WERI-Rb-1 (cell line): ENCODE data around the gene MYL11.

Source experiments
- DNase-seq: peaks from one replicate; pipeline ENCODE4 v3.0.0-alpha.2; 2020
- H3K27ac ChIP-seq: fragments of 250-450 bp; sonication (Bioruptor Pico); 2 replicates; pipeline ENCODE4 v1.5.1; 2020; ENCODE audit warnings: mild to moderate bottlenecking, moderate library complexity
- H3K27me3 ChIP-seq: fragments of 250-450 bp; sonication (Bioruptor Pico); 2 replicates; pipeline ENCODE4 v1.5.1; 2021; ENCODE audit warnings: mild to moderate bottlenecking, low read depth, moderate library complexity; ENCODE audit not compliant: insufficient read depth, severe bottlenecking
- H3K36me3 ChIP-seq: fragments of 250-450 bp; sonication (Bioruptor Pico); 2 replicates; pipeline ENCODE4 v1.5.1; 2020; ENCODE audit warnings: mild to moderate bottlenecking, moderate library complexity
- H3K4me3 ChIP-seq: 2 replicates; pipeline ENCODE4 v1.5.1; 2011; ENCODE audit warnings: low read depth, mild to moderate bottlenecking, control low read depth, low read length
- H3K9me3 ChIP-seq: fragments of 250-450 bp; sonication (Bioruptor Pico); 2 replicates; pipeline ENCODE4 v1.5.1; 2021; ENCODE audit warnings: mild to moderate bottlenecking, moderate library complexity; ENCODE audit not compliant: severe bottlenecking
- CTCF ChIP-seq: IDR thresholded peaks from 2 replicates; pipeline ENCODE4 v1.5.1; 2011; ENCODE audit warnings: low read depth, mild to moderate bottlenecking, control low read depth, inconsistent platforms, low read length

The MYL11 gene

DNA sequence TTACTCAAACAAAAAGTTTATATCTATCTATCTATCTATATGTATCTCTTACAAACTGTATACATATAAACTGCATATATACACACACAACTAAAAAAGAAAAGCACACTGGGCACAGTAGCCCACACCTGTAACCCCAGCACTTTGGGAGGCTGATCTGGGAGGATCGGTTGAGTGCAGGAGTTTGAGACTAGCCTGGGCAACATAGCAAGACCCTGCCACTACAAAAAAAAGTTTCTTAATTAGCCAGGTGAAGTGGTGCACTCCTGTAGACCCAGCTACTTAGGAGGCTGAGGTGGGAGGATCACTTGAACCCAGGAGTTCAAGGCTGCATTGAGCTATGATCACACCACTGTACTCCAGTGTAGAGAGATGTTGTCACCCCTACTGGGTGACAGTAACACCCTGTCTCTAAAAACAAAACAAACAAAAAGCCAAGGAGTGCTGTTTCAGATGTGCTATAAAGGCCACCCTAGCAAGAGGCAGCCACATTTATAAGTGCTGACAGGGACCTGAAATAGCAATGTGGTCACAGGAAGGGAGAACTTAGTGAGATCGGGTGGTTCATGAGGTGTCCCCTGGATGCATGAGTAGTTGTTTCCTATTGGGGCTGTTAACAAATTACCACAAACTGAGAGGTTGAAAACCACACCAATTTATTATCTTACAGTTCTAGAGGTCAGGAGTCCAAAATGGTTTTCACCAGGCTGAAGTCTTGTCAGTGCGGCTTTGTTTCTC, 24.3 kb upstream of the MYL11 start:
- no peak for TF ChIP-seq CTCF
- no peak overlapping the region for H3K27ac ChIP-seq
- DNase-seq: no peak
- H3K36me3 ChIP-seq: peaks cover 39% of the 10 kb centered on the region
- H3K4me3 ChIP-seq: no peak overlapping the region
- H3K27me3 ChIP-seq: no peaks in the 10 kb centered on the region
- no peaks in the 10 kb centered on the region for H3K9me3 ChIP-seq

DNA sequence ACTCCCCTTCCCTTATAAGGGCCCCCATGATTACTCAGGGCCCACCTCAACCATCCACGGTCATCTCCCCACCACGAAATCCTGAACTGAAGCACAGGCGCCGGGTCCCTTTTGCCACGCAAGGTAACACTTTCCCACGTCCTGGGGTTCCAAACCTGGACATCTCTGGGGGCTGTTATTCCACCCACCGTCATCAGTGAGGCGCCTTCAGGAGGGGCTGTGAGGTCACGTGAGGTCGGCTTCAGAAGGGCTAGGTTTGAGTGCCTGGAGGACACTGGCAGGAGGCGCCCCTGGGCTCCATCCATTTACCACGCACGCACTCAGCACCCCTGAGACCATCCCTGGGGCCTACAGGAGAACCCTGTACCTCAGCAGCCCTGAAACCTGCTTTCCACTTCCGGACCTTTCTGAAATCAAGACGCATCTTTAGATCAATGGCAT, 23.6 kb upstream of the MYL11 start:
- Histone ChIP-seq H3K4me3 (no peak overlapping the region), H3K27me3 (no peaks in the 10 kb centered on the region), H3K9me3 (no peaks in the 10 kb centered on the region), H3K36me3 (peaks cover 39% of the 10 kb centered on the region), H3K27ac (no peak overlapping the region)
- TF ChIP-seq CTCF: no peak
- DNase-seq: no peak

DNA sequence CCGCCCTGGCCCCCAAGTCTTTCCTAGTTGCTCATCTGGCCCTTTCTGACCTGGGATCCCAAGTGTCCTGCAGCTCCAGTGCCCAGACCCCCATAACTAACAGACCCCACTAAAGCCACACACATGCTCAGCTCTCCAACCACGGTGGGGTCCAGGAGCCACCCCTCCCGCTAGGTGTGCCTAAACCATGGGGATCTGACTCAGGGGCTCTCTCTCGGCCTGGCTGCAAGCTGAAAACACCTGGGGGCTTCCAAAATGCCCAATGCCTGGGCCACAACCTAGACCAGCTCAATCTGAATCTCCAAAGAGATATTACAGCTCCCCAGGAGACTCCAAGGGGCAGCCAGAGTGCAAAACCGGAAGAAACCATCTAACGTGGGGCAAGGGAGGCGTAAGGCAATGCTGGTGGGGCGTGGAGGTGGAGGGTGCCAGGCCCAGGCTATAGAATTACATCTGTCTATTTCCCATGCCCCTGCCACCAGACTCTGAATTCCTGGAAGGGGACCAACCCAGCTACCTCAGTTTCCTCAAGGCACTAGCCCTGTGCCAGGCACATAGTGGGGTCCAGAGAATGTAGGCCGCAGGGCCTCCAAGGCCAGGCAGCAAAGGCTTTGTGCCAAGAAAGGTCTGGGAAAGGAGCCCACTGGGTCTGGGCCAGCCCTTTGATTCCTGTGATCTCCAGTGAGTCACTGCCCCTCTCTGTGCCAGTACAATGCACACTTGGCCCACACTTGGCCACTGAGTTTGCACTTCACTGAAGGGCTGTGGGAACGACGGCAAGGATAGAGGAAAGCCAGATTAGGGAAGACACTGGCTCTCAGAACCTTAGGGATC, 22.8 kb upstream of the MYL11 start:
- Histone ChIP-seq H3K36me3 (peaks cover 43% of the 10 kb centered on the region), H3K27ac (no peak overlapping the region), H3K27me3 (no peaks in the 10 kb centered on the region), H3K4me3 (no peak overlapping the region), H3K9me3 (no peaks in the 10 kb centered on the region)
- TF ChIP-seq CTCF: no peak
- no peak for DNase-seq

GRCh38 chr16:30352488-30353401, 21.9 kb upstream of the MYL11 start:
- Histone ChIP-seq H3K27ac (no peak overlapping the region), H3K27me3 (no peaks in the 10 kb centered on the region), H3K4me3 (no peak overlapping the region), H3K9me3 (no peaks in the 10 kb centered on the region), H3K36me3 (peaks cover 53% of the 10 kb centered on the region)
- TF ChIP-seq CTCF: peak; percentile 40
- DNase-seq: no peak

GRCh38 chr16:30353438-30354129, 21.0 kb upstream of the MYL11 start:
- no peak overlapping the region for H3K27ac ChIP-seq
- peaks cover 61% of the 10 kb centered on the region for H3K36me3 ChIP-seq
- H3K9me3 ChIP-seq: no peaks in the 10 kb centered on the region
- no peak overlapping the region for H3K4me3 ChIP-seq
- DNase-seq: no peak
- no peaks in the 10 kb centered on the region for H3K27me3 ChIP-seq
- no peak for TF ChIP-seq CTCF
